ENCODE measurements around the gene ZNRF4. TPM values are rescaled to one million over a fixed set of nuclear protein-coding genes. Genes with fewer than 3 reads are reported as not detected.

The ZNRF4 gene
- total and polyA plus RNA-seq, 9 of the 15 experiments (the other 6 are each of a cell fraction or from before 2014, with no cell fraction given) = not detected

- no peaks in the 10 kb centered on the region for H3K79me2 ChIP-seq (ENCODE audit: control insufficient read depth, insufficient read depth, low read length)
- H3K9ac ChIP-seq (ENCODE audit: insufficient read depth in 1 of 2, low read depth in 2 of 2, low read length in 2 of 2) = no peak overlapping the region
- peaks cover 7% of the 10 kb centered on the region; the same call in 1 of the 2 replicates for H3K9me3 ChIP-seq (replicated peaks; ENCODE audit: control insufficient read depth, insufficient read depth, low read depth, low read length)
- H4K20me1 ChIP-seq (replicated peaks; ENCODE audit: control insufficient read depth, insufficient read depth, low read length) = no peaks in the 10 kb centered on the region
- no peak overlapping the region for H2AFZ ChIP-seq (ENCODE audit: low read depth, low read length)
- intact Hi-C loops (cut with micrococcal nuclease) (no loop called here), in situ Hi-C loops (cut with MboI) (no loop called here)
- H3K9me1 ChIP-seq (ENCODE audit: control insufficient read depth, insufficient read depth, low read length) = no peaks in the 10 kb centered on the region
- H3K27me3 ChIP-seq (ENCODE audit: control insufficient read depth in 2 of 2, insufficient read depth in 2 of 2, low read length in 2 of 2) = peaks cover 2 to 25% of the 10 kb centered on the region in 2 experiments; a peak in 2 of 5 replicates
- TF ChIP-seq MYBL2 (IDR thresholded peaks at IDR 0.05; ENCODE audit: low read depth) = no peak
- no peak for TF ChIP-seq MYBL2 (CRISPR knock-in tag; IDR thresholded peaks at IDR 0.05; ENCODE audit: borderline replicate concordance)
- no peak for TF ChIP-seq CREM (IDR thresholded peaks at IDR 0.05; ENCODE audit: low read depth)
- no peak for TF ChIP-seq MTA3 (IDR thresholded peaks at IDR 0.05; ENCODE audit: borderline replicate concordance)
- TF ChIP-seq CEBPG (CRISPR knock-in tag; IDR thresholded peaks at IDR 0.05) = no peak
- TF ChIP-seq CEBPG (tag; conservative IDR thresholded peaks at IDR 0.05 in 1 of 2, IDR thresholded peaks at IDR 0.05 in 1 of 2) = no peak
- TF ChIP-seq ATF1 (CRISPR knock-in tag; IDR thresholded peaks at IDR 0.05) = no peak
- no peak for TF ChIP-seq ATF1 (tag; IDR thresholded peaks at IDR 0.05)
- no peak for TF ChIP-seq USF1 (CRISPR knock-in tag; IDR thresholded peaks at IDR 0.05)
- TF ChIP-seq ZNF140 (CRISPR knock-in tag; IDR thresholded peaks at IDR 0.05) = no peak
- TF ChIP-seq MAFF (IDR thresholded peaks at IDR 0.05; ENCODE audit: low read length) = no peak
- no peak for TF ChIP-seq PCBP2 (IDR thresholded peaks at IDR 0.05; ENCODE audit: low read depth, low read length, poor library complexity, severe bottlenecking)
- no peak for TF ChIP-seq SMARCB1 (IDR thresholded peaks at IDR 0.05; ENCODE audit: insufficient read length, low read depth)
- no peak for TF ChIP-seq U2AF1 (optimal IDR thresholded peaks at IDR 0.05; ENCODE audit: low read depth, low read length)
- no peak for TF ChIP-seq IFI16 (CRISPR knock-in tag; IDR thresholded peaks at IDR 0.05)
- no peak for TF ChIP-seq ZNF780A (CRISPR knock-in tag; IDR thresholded peaks at IDR 0.05)
- no peak overlapping the region for H3K4me3 ChIP-seq
- FAIRE-seq (no peak), ATAC-seq (no peak), DNase-seq (ENCODE audit: extremely low read depth in 1 of 4, low spot score in 3 of 4) (no peak)
- H3K4me2 ChIP-seq (ENCODE audit: insufficient read depth, low read length) = no peak overlapping the region
- BruUV-seq (replicated peaks) = no TSS peak
- CTCF ChIA-PET (ENCODE audit: low intra/inter-chr PET ratio) = no interaction called here
- H3K36me3 ChIP-seq (ENCODE audit: control insufficient read depth, insufficient read depth, low read length) = no peaks in the 10 kb centered on the region
- no peaks in the 10 kb centered on the region for H3K4me1 ChIP-seq (replicated peaks in 1 of 2; ENCODE audit: control insufficient read depth in 2 of 2, insufficient read depth in 2 of 2, low read length in 2 of 2)
- no peak overlapping the region for H3K27ac ChIP-seq (ENCODE audit: extremely low read depth, low read depth, low read length)
- POLR2A ChIA-PET = no interaction called here
- WGBS (ENCODE audit: insufficient coverage, low coverage, missing lambda C conversion rate) = 8% methylated on average over 8 of the region's 22 CpGs
Observed at GRCh38 chr19:5498830-5499550, 43.8 kb downstream of the ZNRF4 start.
